Neuronal stem cell (in vitro differentiated cells): ENCODE results near the gene NPBWR2.

ENCODE experiments used
- DNase-seq: peaks from one replicate; pipeline ENCODE4 v3.0.0-alpha.2; 2013; ENCODE audit warnings: low spot score
- H2AFZ ChIP-seq: one replicate; pipeline ENCODE4 v1.6.1; 2013; ENCODE audit warnings: mild to moderate bottlenecking, low read length, inconsistent platforms
- H2AK5ac ChIP-seq: 2 replicates; pipeline ENCODE4 v1.6.1; 2013; ENCODE audit warnings: low read depth, mild to moderate bottlenecking, inconsistent platforms, low read length, moderate library complexity, mixed read lengths
- H2BK120ac ChIP-seq: 2 replicates; pipeline ENCODE4 v1.6.1; 2013; ENCODE audit warnings: low read depth, mild to moderate bottlenecking, inconsistent platforms, low read length, moderate library complexity, mixed read lengths
- H2BK12ac ChIP-seq: one replicate; pipeline ENCODE4 v1.6.1; 2013; ENCODE audit warnings: low read length, inconsistent platforms
- H2BK15ac ChIP-seq: 2 replicates; pipeline ENCODE4 v1.6.1; 2013; ENCODE audit warnings: mild to moderate bottlenecking, low read length, inconsistent platforms, mixed read lengths
- H2BK5ac ChIP-seq: one replicate; pipeline ENCODE4 v1.6.1; 2013; ENCODE audit warnings: inconsistent platforms, mild to moderate bottlenecking, low read length, moderate library complexity
- H3K14ac ChIP-seq: one replicate; pipeline ENCODE4 v1.6.1; 2013; ENCODE audit warnings: low read length, inconsistent platforms
- H3K18ac ChIP-seq: 2 replicates; pipeline ENCODE4 v1.6.1; 2013; ENCODE audit warnings: low read length, inconsistent platforms
- H3K23ac ChIP-seq: 2 replicates; pipeline ENCODE4 v1.6.1; 2013; ENCODE audit warnings: low read depth, mild to moderate bottlenecking, mixed read lengths, low read length, inconsistent platforms; ENCODE audit not compliant: poor library complexity
- H3K27ac ChIP-seq: replicated peaks from 3 replicates; pipeline ENCODE4 v1.5.1; 2013; ENCODE audit warnings: low read length, inconsistent platforms
- H3K27me3 ChIP-seq, 3 experiments: 2 replicates each; pipeline ENCODE4 v1.6.1; 2013; ENCODE audit warnings: low read length in 3 of 3, mild to moderate bottlenecking in 2 of 3, inconsistent platforms in 1 of 3, low read depth in 1 of 3, mixed read lengths in 1 of 3, moderate library complexity in 1 of 3; ENCODE audit not compliant: control insufficient read depth in 3 of 3, insufficient read depth in 3 of 3
- H3K36me3 ChIP-seq, 2 donors: replicated peaks in 1 of 2; 2 replicates each; pipeline ENCODE4 v1.6.1; 2013; ENCODE audit warnings: low read length in 2 of 2; ENCODE audit not compliant: control insufficient read depth in 2 of 2, insufficient read depth in 2 of 2
- H3K4ac ChIP-seq: 2 replicates; pipeline ENCODE4 v1.6.1; 2013; ENCODE audit warnings: inconsistent platforms, mild to moderate bottlenecking, low read length, moderate library complexity
- H3K4me1 ChIP-seq, 2 donors: 1 replicate in 1 of 2; 2 replicates in 1 of 2; pipeline ENCODE4 v1.6.1; 2013; ENCODE audit warnings: low read length in 2 of 2, low read depth in 1 of 2; ENCODE audit not compliant: control insufficient read depth in 2 of 2, insufficient read depth in 1 of 2
- H3K4me2 ChIP-seq: one replicate; pipeline ENCODE4 v1.6.1; 2013; ENCODE audit warnings: mild to moderate bottlenecking, low read length, inconsistent platforms; ENCODE audit not compliant: insufficient read depth, poor library complexity, severe bottlenecking
- H3K4me3 ChIP-seq, 2 donors: 2 replicates each; pipeline ENCODE4 v1.5.1; 2013; ENCODE audit warnings: low read length in 2 of 2, mild to moderate bottlenecking in 2 of 2, inconsistent platforms in 1 of 2, moderate library complexity in 1 of 2
- H3K79me1 ChIP-seq: one replicate; pipeline ENCODE4 v1.6.1; 2013; ENCODE audit warnings: low read depth, mild to moderate bottlenecking, inconsistent platforms, low read length, moderate library complexity
- H3K9ac ChIP-seq: one replicate; pipeline ENCODE4 v1.6.1; 2013; ENCODE audit warnings: mild to moderate bottlenecking, low read depth, low read length, inconsistent platforms; ENCODE audit not compliant: poor library complexity
- H3K9me3 ChIP-seq, 2 donors: replicated peaks in 1 of 2; 2 replicates each; pipeline versions ENCODE3 to v1.6.1; 2013; ENCODE audit warnings: low read length in 2 of 2, mild to moderate bottlenecking in 2 of 2, inconsistent platforms in 1 of 2, low read depth in 1 of 2, mixed read lengths in 1 of 2, moderate library complexity in 1 of 2; ENCODE audit not compliant: control insufficient read depth in 2 of 2, insufficient read depth in 1 of 2
- H4K8ac ChIP-seq: one replicate; pipeline ENCODE4 v1.6.1; 2013; ENCODE audit warnings: low read depth, mild to moderate bottlenecking, inconsistent platforms, low read length, moderate library complexity
- H4K91ac ChIP-seq: one replicate; pipeline ENCODE4 v1.6.1; 2013; ENCODE audit warnings: low read length, low read depth, mild to moderate bottlenecking, inconsistent platforms; ENCODE audit not compliant: poor library complexity
- WGBS, 2 donors: extraction: QIAGEN DNeasy Blood & Tissue Kit; methylation state at CpG; one replicate each; pipeline ENCODE4 v1.1.7; 2013; ENCODE audit warnings: missing lambda C conversion rate in 2 of 2, mixed read lengths in 1 of 2; ENCODE audit not compliant: insufficient read length in 2 of 2, insufficient replicate concordance in 1 of 2; ENCODE audit errors: extremely low coverage in 2 of 2; 5-methylcytosine and 5-hydroxymethylcytosine counted together

The NPBWR2 gene

GRCh38 chr20:64067005-64067632, 40.2 kb downstream of the NPBWR2 start:
- H2BK12ac ChIP-seq: peak overlapping the region; percentile 7
- no peaks in the 10 kb centered on the region for H3K9me3 ChIP-seq
- H3K9ac ChIP-seq: peak overlapping the region; percentile 9
- H2BK15ac ChIP-seq: no peak overlapping the region
- peaks cover 15 to 21% of the 10 kb centered on the region in 2 donors for H3K4me1 ChIP-seq
- H3K4me2 ChIP-seq: no peak overlapping the region
- H3K4me3 ChIP-seq: no peak overlapping the region
- no peak overlapping the region for H3K27ac ChIP-seq
- no CpG with 5 or more reads among the region's 6 CpGs for WGBS, 2 donors
- H4K91ac ChIP-seq: no peak overlapping the region
- H3K27me3 ChIP-seq: no peaks in the 10 kb centered on the region
- H3K23ac ChIP-seq: no peak overlapping the region
- H3K36me3 ChIP-seq: peaks cover 10 to 17% of the 10 kb centered on the region in 2 donors
- no peak for DNase-seq
- no peak overlapping the region for H2AFZ ChIP-seq
- no peak overlapping the region for H4K8ac ChIP-seq
- no peak overlapping the region for H3K4ac ChIP-seq
- H2AK5ac ChIP-seq: no peak overlapping the region
- H2BK5ac ChIP-seq: no peak overlapping the region
- peaks cover 10% of the 10 kb centered on the region for H3K79me1 ChIP-seq
- H3K14ac ChIP-seq: no peak overlapping the region
- H3K18ac ChIP-seq: no peak overlapping the region
- no peak overlapping the region for H2BK120ac ChIP-seq

GRCh38 chr20:64065974-64066343, 41.4 kb downstream of the NPBWR2 start:
- no peak overlapping the region for H2BK12ac ChIP-seq
- no peak overlapping the region for H2BK120ac ChIP-seq
- H3K4me2 ChIP-seq: no peak overlapping the region
- H3K14ac ChIP-seq: no peak overlapping the region
- no peak overlapping the region for H4K8ac ChIP-seq
- H3K79me1 ChIP-seq: peaks cover 9% of the 10 kb centered on the region
- H3K4me3 ChIP-seq: no peak overlapping the region
- no peak overlapping the region for H2AFZ ChIP-seq
- H3K18ac ChIP-seq: no peak overlapping the region
- H2BK15ac ChIP-seq: no peak overlapping the region
- H2AK5ac ChIP-seq: peak overlapping the region; percentile 10
- H3K9ac ChIP-seq: no peak overlapping the region
- no peaks in the 10 kb centered on the region for H3K27me3 ChIP-seq
- no peak for DNase-seq
- peaks cover 6 to 9% of the 10 kb centered on the region in 2 donors for H3K36me3 ChIP-seq
- no peak overlapping the region for H2BK5ac ChIP-seq
- H3K27ac ChIP-seq: no peak overlapping the region
- WGBS, 2 donors: no CpG with 5 or more reads among the region's 5 CpGs
- no peaks in the 10 kb centered on the region for H3K9me3 ChIP-seq
- no peak overlapping the region for H4K91ac ChIP-seq
- no peak overlapping the region for H3K4ac ChIP-seq
- H3K23ac ChIP-seq: peak overlapping the region; percentile 34
- H3K4me1 ChIP-seq: peaks cover 17 to 22% of the 10 kb centered on the region in 2 donors

- H3K36me3 ChIP-seq: peaks cover 5 to 6% of the 10 kb centered on the region in 2 donors
- H2AFZ ChIP-seq: no peak overlapping the region
- H3K9me3 ChIP-seq: no peaks in the 10 kb centered on the region
- no CpG with 5 or more reads among the region's 27 CpGs for WGBS, 2 donors
- no peak overlapping the region for H2BK15ac ChIP-seq
- no peaks in the 10 kb centered on the region for H3K27me3 ChIP-seq
- H3K4me2 ChIP-seq: no peak overlapping the region
- no peak overlapping the region for H4K8ac ChIP-seq
- peaks cover 9% of the 10 kb centered on the region for H3K79me1 ChIP-seq
- no peak overlapping the region for H3K4ac ChIP-seq
- H3K4me3 ChIP-seq: no peak overlapping the region
- H3K4me1 ChIP-seq: peaks cover 17 to 22% of the 10 kb centered on the region in 2 donors
- H3K9ac ChIP-seq: no peak overlapping the region
- no peak overlapping the region for H2BK12ac ChIP-seq
- no peak overlapping the region for H3K14ac ChIP-seq
- no peak overlapping the region for H4K91ac ChIP-seq
- H2AK5ac ChIP-seq: peak overlapping the region; percentile 10
- H3K18ac ChIP-seq: no peak overlapping the region
- H2BK120ac ChIP-seq: no peak overlapping the region
- no peak overlapping the region for H3K27ac ChIP-seq
- H3K23ac ChIP-seq: peak overlapping the region; percentile 34
- no peak for DNase-seq
- H2BK5ac ChIP-seq: no peak overlapping the region
Measured at GRCh38 chr20:64065062-64065973, 42.0 kb downstream of the NPBWR2 start.

GRCh38 chr20:64064145-64064698, 43.1 kb downstream of the NPBWR2 start:
- peaks cover 2 to 3% of the 10 kb centered on the region in 2 donors for H3K36me3 ChIP-seq
- no CpG with 5 or more reads among the region's 12 CpGs for WGBS, 2 donors
- peak overlapping the region; percentile 75 for H3K14ac ChIP-seq
- H3K27ac ChIP-seq: no peak overlapping the region
- no peak overlapping the region for H2AFZ ChIP-seq
- H3K9me3 ChIP-seq: no peaks in the 10 kb centered on the region
- H3K79me1 ChIP-seq: peaks cover 9% of the 10 kb centered on the region
- no peak overlapping the region for H3K4ac ChIP-seq
- DNase-seq: no peak
- H2BK12ac ChIP-seq: no peak overlapping the region
- H4K91ac ChIP-seq: no peak overlapping the region
- peak overlapping the region; percentile 92 for H2AK5ac ChIP-seq
- H3K23ac ChIP-seq: no peak overlapping the region
- H3K4me3 ChIP-seq: peak overlapping the region in 1 of 2 donors; percentile 96
- peaks cover 17 to 22% of the 10 kb centered on the region in 2 donors for H3K4me1 ChIP-seq
- no peak overlapping the region for H2BK5ac ChIP-seq
- H3K18ac ChIP-seq: no peak overlapping the region
- H3K9ac ChIP-seq: no peak overlapping the region
- no peak overlapping the region for H4K8ac ChIP-seq
- H3K27me3 ChIP-seq: no peaks in the 10 kb centered on the region
- peak overlapping the region; percentile 31 for H2BK120ac ChIP-seq
- peak overlapping the region; percentile 89 for H3K4me2 ChIP-seq
- no peak overlapping the region for H2BK15ac ChIP-seq
